Parietal lobe (tissue), 1 donor: ENCODE results near the gene HCRTR1. TPM values are rescaled to one million over a fixed set of nuclear protein-coding genes. Genes with fewer than 3 reads are reported as not detected.

Source experiments
- total RNA-seq: library from RNA; depleted of rRNA; stranded (reverse); fragments of >200 nt; gene quantifications from one replicate; pipeline ENCODE4 v1.2.3, GENCODE V29; 2014

Gene HCRTR1
- total RNA-seq, result 3.8 TPM

GRCh38 chr1:31617218-31617915 lies at the start of gene HCRTR1:
HCRTR1 (plus strand) TSS chr1:31617689; CDS start chr1:31619193, 1,504 bp downstream.

GRCh38 chr1:31576201-31576669 lies 41.3 kb upstream of the HCRTR1 start, which contains the start of gene TINAGL1:
TINAGL1 (plus strand) TSS chr1:31576515; CDS start chr1:31577149, 634 bp downstream.

DNA sequence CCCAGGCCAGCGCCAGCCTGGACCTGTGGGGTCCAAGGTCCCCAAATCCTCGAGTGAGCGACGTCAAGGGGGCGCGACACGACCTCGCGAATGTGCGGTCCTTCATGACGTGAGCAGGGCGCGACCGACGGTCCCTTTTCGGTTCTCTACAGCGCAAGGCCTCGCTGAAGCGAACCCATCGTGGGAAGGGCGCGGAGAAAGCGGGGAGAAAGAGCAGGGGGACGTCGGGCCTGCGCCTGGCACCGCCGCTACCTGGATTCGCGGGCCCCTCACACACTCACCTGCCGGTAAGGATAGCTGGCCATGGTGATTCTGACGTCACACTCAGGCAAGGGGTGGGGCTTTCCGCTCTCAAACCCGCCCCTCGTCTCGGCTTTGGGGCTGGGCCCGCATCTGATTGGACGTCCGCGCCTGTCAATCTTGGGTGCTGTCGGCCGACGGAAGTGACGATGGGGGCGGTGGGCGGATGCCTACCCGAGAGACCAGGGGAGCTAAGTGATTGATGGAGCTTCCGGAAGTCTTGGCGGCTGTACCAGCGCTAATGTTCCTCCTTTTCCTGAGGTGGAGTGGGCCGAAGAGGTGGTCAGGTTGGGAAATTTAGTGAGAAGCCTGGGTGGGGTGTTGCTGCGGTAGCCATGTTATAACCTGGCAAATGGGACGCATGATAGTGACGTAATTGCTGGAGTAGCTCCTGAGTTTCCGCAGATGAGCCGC lies 27.2 kb downstream of the HCRTR1 start, which contains the start of gene PEF1:
PEF1 (minus strand) TSS at position 317 of the 714 bp plus-strand sequence; CDS start at position 305, 12 bp downstream.

Other genes with a start within 250 kb of the HCRTR1 start
- 139 TPM for gene FABP3, start 244.6 kb upstream of the HCRTR1 start, total RNA-seq
- gene SERINC2, start 204.5 kb upstream of the HCRTR1 start, total RNA-seq, result 2.2 TPM
- 1.6 TPM for gene TINAGL1, start 41.2 kb upstream of the HCRTR1 start, total RNA-seq
- 35.7 TPM for gene PEF1, start 27.2 kb downstream of the HCRTR1 start, total RNA-seq
- gene COL16A1, start 86.3 kb downstream of the HCRTR1 start, total RNA-seq, result 6.9 TPM
- 103 TPM for gene ADGRB2, start 146.7 kb downstream of the HCRTR1 start, total RNA-seq
- 0.31 TPM for gene SPOCD1, start 198.3 kb downstream of the HCRTR1 start, total RNA-seq